GM18505 (cell line): ENCODE measurements around the gene ARHGEF19.

ENCODE experiments used
- ATAC-seq: cut with Tn5 transposase; IDR thresholded peaks from one replicate; pipeline ENCODE4 v1.9.1; 2021; ENCODE audit not compliant: unreplicated experiment
- POLR2A ChIP-seq: IDR thresholded peaks from 4 replicates; pipeline ENCODE4 v1.6.1; 2011; ENCODE audit warnings: borderline replicate concordance; ENCODE audit not compliant: insufficient read depth, insufficient read length; ENCODE audit errors: extremely low read depth

Gene ARHGEF19

DNA sequence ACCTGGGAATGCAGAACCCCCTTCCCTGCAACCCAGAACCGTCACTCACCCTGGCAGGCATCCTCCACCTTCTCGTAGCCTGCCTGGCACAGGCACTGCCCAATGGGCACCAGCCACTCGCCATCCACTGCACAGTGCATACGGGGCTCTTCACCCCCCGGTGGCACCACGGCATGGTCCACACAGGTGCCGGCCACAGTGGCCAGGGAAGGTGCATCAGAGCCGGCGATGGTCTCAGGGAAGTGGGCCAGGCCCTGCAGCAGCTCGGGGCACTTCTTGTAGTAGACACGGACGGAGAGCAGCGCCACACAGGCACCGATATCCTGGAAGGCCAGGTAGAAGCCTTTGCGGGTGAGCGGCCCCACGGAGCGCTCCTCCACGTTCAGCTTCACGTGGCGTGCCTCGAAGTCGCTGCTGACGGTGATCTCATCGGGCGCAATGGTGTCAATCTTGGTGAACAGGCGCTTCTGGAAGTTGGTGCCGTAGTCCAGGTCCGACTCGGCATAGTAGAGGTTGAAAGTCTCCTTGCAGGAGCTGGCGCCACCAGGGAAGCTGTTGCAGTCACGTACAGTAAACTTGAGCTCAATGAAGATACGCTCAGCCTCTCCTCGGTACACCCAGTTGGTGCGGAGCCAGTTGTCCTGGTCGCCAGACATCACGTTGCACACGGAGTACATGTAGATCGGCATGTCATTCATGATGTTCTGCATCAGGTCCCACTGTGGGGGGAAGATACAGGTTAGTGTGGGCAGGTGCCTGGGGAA is 63.9 kb downstream of the ARHGEF19 start:
- ATAC-seq: no peak
- no peak for TF ChIP-seq POLR2A
